HuH-7.5 (cell line): ENCODE measurements around the gene TIPARP.
"Not testable (repeated sequence)": the region's sequence is repeated elsewhere in the genome, so short reads cannot be mapped to it uniquely, and the experiment has no call there.

Source experiments
- DNase-seq: peaks from one replicate; pipeline ENCODE4 v3.0.0; 2011; ENCODE audit warnings: low spot score

Gene TIPARP

DNA sequence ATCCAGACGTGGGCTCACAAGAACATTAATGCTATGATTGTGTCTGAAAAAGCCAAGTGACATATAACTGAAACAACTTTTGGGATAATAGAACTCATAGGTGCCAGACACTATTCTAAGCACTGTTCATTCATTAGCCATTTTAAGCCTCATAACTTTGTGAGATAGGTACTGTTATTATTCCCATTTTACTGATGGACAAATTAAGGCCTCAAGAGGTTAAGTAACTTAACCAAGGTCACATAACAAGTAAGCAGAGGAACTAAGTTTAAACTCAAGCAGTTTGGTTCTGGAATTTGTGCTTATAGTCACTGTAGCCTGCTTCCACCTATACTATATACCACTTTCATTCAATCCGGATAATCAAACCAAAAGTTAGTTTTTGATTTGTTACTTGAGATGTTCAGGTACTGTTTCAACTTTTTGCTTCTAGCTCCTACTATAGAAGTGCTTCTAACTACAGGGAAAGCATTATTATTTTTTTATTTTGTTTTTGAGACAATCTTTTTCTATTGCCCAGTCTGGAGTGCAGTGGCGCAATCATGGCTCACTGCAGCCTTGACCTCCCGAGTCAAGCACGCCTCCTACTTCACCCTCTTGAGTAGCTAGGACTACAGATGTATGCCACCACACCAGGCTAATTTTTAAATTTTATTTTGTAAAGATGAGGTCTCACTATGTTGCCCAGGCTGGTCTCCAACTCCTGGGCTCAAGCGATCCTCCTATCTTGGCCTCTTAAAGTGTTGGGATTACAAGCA, 41.9 kb downstream of the TIPARP start:
- DNase-seq: no peak

DNA sequence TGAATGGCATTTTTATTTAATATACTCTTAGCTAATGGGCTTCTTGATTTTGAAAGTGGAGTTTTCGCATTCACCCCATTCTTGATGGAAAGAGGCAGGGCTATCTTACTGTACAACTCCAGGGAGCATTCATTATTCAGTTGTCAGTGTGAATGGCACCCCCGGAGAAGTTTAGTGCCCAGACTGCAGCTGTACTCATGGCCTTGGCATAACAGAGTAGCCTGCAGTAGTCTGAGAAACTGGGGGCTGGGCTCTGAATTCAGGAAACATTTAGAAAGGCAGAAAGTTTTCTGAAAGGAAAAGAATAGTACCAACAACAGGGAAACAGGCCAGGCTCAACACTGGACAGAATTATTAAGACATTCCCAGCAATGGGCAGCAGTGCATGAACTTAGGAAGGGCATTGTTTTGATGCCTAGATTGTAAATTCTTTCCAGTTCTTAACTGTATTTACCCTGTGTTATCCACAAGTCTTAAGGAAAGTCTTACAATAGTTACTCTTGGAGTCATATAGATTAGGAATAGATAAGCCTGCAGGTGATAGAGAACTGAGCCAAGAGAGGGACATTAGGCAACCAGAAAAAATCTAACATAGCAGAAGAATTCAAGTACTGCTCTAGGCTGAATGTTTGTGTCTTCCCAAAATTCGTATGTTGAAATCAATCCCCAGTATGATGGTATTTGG, 44.4 kb downstream of the TIPARP start:
- no peak for DNase-seq

DNA sequence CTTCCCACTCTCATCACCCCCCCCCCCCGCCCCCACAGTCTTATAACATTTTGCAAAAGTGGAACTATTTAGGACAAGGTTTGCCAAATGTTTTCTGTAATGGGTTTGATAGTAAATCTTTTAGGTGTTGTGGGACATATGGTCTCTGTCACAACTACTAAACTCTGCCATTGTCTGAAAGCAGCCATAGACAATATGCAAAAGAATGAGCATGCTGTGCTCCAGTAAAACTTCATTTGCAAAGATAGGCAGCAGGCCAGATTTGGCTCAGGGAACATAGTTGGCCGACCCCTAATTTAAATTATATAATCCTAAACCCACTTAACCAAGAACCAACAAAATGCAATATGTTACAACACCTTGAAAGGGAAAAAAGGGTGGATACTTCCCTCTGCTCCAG, 46.4 kb downstream of the TIPARP start:
- DNase-seq: no peak

DNA sequence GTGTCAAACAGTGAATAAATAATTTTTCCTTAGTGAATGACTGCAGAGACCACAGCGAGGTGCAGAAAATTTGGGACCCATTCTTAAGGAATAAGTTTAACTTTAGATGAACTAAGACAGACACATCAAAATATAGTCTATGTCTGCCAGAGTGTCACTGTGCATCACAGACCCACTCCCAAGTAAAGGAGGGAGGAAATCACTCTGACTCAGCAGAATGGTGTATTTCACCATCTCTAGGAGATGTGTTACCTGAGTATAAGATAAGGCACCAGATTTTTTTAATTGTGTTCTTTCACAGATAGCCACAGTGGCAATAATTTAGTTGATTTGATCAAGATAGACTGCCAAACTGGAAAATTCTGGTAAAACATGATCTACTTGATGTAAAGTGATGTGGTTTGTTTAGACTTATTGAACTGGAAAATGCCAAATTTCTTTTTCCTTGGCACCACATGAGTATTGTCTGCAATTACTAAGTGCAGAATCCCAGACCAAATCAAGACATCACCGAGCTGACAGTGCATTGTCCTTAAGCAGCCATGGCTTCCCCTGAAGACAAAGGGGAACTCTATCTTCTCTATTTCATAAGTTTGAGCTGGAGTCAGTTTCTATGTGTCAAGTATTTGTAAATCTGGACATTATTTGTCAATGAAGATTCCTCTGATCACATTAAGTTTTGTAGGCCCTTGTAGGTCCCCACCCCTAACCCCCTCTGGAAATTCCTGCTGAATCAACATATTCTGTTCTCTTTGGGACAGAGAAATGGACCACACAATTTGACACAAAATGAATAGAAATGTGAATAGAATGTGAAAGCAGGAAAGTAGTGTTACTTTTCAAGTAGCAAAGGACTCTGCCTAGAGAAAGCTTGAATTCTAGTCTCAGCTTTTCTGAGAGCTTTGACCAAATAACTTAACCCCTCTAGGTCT, 47.6 kb downstream of the TIPARP start:
- DNase-seq: no peak

DNA sequence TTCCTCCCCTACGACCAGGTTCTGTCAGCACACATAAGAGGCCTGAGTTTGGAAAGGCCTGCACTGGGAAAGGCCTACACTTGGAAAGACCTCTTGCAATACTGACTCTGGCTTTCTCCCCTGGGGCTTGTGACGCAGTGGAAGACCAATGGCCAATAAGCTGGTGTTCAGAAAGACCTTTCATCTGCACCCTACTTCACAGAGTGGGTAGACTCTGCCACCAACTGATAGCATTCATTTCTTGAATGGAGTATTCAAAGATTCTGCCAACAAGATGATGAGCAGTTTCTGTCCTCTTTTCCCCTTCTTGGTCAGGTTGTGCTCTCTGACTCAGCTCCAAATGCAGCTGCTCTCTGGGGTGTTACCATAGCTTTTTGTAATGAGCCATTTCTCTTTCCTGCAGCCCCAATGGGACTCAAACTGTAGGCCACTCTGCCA, 48.8 kb downstream of the TIPARP start:
- no peak for DNase-seq

DNA sequence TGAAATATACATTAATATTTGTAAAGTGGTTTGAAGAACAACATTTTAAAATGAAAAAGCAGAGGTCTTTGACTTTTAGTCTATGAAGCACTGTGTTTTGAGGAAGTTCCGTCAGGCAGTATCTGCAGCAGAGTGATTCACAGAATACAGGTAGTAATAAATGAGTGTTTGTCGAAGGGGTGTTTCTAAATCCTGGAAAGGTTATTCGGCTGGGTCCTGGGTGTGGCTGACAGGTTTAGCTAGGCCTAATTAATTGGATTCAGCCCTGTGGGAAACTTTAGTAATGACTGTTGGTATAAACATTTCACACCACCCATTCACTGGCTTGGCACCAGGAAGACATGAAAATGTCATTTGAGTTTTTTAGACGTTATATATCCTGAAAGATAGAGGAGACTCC, 51.3 kb downstream of the TIPARP start:
- no peak for DNase-seq

DNA sequence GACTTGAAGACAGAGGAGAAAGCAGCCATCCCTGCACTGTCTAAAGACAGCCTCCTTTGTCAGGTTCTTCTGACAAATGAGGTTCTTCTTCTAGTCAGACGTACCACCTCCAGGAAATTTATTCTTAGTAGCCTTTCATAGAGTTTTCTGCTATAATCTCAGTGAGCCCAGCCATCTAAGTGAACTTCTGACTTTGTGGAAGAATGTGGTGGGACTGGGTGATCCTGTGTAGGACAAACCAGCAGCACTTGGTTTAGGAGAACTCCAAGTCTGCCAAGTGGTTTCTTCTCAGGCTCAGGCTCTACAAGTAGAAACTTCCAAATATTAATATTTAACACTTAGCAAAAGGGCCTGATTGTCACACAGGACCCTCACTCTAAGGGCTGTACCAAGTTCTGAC, 52.1 kb downstream of the TIPARP start:
- DNase-seq: no peak

DNA sequence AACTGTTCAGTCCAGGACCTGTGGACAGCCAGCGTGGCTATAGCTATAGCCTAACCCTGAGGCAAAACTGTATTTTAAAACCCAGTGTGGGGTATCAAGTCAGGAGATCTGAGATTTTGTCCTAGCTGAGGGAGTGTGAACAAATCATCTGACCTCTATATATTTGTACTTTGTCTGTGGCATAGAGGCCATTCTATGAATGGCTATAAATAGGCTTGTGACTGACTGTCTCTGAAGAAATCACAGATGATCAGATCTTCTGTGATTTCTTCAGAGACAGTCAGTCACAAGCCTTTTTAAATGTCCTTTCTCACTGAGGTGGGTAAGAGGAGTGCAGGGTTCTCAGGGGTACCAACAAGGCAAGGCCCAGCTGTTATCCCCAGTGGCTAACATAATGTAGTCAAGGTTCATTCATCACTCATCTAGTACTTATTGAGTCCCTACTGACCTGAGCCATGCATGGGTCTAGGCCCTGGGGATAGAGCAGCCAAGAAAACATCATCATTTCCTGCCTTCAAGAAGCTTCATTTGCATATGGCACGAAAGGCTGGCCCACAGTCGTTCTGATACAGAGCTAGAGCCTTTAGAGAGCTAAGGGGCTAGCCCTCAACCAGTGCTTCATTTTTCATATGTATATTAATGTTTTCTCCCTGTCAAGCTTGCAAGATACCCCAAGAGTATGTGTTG, 53.3 kb downstream of the TIPARP start:
- DNase-seq: no peak

DNA sequence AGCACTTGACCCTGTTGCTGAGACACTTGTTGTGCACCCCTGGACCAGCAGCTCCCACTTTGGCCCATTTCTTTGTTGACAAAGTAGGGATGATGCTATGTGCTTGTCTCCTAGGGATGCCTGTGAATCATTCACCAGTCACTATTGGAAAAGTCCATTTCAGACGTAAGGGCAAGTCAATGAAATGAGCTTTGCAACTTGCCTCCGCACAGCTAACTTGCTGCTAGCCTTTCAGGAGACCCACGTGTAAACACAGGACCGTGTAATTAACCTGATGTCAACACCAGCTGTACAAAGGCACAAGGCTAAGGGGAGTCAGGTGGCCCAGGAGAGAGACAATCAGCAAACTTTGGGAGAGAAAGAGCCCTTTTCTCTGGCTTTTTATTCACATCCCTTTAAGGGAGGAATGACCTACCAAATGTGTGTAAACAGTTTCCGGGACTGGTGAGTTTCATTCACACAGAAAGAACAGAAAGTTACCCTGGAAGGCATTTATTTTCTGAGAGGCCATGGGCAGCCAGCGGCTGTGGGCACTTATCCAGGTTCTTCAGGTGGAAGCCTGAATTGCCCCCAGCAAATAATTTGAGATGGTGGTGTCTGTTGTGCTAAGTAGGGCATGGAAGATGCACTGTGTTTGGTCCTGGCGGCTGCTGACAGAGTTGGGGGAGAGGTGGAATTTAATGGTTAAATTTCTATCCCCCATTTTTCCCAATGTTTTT, 54.0 kb downstream of the TIPARP start:
- DNase-seq: no peak

DNA sequence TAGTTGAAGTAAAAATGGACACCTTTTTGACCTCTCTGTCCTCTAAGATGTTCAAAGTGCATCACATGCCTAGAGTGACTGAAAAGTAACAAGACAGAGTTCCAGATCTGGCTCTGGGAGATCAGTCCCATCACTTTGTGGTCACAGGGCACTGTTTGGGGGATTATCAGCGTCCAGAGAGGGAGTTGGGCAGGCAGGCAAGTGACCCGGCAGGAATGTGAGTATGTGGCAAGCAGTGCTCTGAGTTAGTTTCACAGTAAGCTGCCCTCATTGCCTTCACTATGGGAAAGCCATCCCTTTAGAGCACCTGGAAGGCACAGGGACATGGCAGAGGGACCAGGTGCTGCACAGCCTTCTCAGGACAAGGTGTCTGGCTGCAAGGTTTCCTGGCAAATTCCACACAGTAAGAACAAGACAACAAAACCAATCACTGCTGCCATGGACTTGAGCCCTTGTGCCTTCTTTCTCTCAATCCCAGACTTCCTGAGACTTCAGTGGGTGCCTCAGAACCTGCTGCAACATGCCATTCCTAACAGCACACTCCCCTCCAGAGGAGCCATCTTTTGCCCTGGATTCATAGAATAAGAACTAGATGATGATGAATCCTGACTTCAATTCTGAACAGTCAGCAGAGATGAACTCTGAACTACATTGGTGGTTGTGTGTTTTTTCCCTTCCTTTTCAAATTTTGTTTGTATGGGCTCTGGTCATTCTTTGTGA, 55.2 kb downstream of the TIPARP start:
- no peak for DNase-seq

DNA sequence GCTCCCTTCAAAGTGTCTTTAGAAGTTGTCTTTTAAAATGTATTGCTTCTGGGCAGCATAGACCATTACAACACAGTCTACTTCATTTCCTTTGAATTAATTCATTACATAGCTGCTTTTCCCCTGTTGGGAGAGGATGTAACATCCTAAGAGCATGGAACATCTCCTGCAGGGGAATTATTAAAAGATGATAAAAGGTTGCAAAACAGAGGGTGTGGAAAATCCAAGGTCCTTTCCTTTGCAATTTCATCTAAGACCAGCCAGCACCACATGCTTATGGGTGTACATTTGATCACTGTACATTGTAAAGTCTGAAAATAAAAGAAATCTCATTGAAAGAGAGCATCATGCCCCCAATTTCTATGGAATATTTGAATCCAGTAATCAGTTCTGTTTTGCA, 57.4 kb downstream of the TIPARP start:
- no peak for DNase-seq

DNA sequence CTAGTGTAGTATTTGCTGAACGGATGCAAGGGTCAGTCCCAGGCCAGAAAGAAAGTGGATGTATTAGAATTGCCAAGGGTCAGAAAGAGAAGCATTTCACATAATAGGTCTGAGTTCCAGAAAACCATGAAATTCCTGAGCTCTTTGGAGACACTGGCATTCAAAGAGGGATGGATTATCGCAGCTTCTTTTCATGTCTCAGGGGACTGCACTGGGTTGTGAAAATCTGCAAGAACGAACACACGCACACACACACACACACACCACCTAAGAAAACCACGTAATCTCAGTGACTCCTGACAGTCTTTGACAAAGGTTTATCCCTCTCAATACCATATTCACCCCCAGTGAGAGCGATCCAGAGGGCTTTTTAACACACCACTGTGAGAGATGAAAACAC, 57.9 kb downstream of the TIPARP start:
- no peak for DNase-seq

DNA sequence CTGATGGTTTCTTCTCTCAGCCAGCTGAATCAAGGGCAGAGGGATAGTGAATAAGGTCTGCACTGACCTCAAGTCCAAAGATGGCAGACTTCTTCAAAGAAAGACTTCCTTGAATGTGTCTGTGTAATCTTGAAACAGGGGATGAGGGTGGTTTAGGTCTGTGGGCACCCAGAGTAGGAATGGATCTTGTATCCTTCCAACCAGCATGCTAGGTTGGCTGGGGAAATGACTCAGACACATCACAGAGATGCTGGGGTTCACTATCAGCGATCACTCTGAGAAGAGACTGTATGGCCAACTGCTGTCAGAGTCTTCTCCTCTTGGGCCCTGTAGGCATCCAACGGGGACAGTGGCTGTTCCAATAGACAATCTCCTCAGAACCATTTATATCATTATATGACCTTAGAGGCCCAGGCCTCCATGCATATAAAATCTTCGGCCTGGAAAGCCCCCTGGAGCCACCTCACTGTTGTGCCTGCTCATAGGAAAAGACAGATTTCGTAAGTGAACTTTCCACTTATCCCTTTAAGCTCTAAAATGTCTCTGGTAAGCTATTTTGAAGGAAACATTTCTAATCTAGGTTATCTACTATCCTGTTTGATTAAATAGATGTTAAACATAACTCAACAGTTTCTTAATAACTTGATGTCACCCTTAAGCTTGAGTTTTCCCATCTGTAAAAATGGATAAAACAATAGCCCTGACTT, 58.5 kb downstream of the TIPARP start:
- no peak for DNase-seq

DNA sequence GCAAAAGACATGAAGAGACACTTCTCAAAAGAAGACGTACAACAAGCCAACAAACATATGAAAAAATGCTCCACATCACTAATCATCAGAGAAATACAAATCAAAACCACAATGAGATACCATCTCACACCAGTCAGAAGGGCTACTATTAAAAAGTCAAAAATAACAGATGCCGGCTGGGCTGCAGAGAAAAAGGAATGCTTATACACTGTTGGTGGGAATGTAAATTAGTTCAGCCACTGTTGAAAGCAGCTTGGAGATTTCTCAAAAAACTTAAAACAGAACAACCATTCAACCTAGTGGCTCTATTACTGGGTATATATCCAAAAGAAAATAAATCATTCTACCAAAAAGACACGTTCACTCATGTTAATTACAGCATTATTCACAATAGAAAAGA, 60.3 kb downstream of the TIPARP start:
- DNase-seq: not testable (repeated sequence)

DNA sequence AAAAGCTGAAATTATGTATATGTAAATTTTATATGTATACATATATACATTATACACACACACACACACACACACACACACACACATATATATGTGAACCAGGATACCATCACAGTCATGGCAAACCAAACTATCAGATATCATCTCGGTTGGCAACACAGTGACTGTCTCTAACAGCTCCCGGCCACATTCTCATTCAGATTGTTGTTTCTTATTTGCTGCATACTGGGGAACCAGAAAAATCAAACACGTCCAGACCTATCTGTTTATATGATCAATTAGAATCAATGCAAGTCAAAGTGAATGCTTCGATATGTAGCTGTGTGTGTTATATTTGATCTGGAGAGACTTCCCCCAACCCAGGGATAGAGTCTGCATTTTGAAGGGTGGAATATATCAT, 61.1 kb downstream of the TIPARP start:
- DNase-seq: no peak

DNA sequence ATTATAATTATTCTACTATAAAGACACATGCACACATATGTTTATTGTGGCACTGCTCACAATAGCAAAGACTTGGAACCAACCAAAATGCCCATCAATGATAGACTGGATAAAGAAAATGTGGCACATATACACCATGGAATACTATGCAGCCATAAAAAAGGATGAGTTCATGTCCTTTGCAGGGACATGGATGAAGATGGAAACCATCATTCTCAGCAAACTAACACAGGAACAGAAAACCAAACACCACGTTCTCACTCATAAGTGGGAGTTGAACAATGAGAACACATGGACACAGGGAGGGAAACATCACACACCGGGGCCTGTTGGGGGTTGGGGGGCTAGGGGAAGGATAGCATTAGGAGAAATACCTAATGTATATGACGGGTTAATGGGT, 62.7 kb downstream of the TIPARP start:
- not testable (repeated sequence) for DNase-seq

DNA sequence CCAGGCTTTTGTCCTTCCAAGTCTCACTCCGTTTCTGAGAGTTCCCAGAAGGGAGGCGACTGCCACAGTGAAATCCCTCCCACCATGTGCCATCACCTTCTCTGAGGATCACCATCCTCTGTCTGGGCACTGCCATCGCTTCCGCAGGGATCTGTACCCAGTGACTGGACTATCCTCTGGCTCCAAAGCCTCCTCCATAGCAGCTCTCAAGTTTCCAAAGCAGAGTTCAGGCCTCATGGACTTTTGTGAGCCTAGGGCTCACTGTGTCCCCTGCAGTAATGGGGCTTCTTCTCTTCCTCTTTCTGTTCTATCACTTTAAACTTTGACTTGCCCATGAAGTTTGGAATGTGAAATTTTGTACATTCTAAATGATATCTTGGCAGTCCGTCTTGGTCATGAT, 63.9 kb downstream of the TIPARP start:
- DNase-seq: no peak

DNA sequence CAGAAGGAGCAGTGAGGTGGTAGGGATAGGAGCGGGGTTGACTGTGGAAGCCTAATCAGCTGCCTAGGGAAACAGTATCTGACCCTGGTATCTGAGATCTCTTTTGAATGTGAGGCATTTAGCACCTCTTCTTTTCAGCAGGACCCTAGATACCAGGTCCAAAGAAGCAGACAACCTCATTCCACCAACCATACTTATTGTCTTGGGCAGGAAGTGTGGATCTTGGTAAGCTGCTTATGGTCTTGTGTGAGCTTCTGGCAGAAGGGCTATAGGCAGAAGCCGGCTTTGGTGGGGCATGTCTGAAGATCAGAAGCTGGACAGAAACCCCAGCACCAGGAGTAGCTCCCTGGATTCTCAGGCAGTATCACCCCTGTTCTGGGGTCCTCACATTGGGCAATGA, 65.6 kb downstream of the TIPARP start:
- no peak for DNase-seq

DNA sequence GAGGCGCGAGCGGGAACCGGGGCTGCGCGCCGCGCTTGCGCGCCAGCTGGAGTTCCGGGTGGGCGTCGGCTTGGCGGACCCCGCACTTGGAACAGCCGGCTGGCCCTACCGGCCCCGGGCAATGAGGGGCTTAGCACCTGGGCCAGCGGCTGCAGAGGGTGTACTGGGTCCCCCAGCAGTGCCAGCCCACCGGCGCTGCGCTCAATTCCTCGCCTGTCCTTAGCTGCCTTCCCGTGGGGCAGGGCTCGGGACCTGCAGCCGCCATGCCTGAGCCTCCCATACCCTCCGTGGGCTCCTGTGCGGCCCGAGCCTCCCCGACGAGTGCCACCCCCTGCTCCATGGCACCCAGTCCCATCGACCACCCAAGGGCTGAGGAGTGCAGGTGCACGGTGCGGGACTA, 66.2 kb downstream of the TIPARP start:
- not testable (repeated sequence) for DNase-seq

DNA sequence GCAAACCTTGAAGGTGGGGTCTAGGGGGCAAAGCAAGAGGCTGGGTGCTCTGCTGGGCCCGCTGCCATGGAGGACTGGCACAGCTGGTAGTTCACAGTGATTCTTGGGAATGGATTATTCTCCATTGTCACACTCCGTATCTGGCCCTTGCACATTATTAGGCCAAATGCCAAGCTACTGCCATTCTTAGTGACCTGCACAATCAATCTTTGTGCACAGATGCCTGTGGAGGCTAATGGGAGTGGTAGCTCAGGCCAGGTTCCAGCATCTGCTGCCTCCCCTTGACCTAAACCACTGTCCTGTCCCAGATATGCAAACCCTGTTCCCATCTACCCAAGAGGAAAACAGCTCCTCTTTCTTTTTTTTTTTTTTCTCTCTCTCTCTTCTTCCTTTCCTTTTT, 67.5 kb downstream of the TIPARP start:
- no peak for DNase-seq
